Kidney (tissue), 14 donors: ENCODE results near the gene RND1. TPM values are rescaled to one million over a fixed set of nuclear protein-coding genes. Genes with fewer than 3 reads are reported as not detected.

ENCODE experiments used
- DNase-seq, 5 donors: peaks; one replicate each; pipeline ENCODE4 v3.0.0-alpha.2; 2013 to 2020
- FAIRE-seq: peaks from 2 replicates; lab custom pipeline; 2012; peaks lifted over from hg19 to GRCh38; lab: Jason Lieb, UNC
- H3K27ac ChIP-seq, 2 donors: one replicate each; pipeline ENCODE4 v1.7.0; 2013; ENCODE audit warnings: low read depth in 2 of 2, low read length in 2 of 2, inconsistent platforms in 1 of 2
- H3K27me3 ChIP-seq: one replicate; pipeline ENCODE4 v1.7.1; 2013; ENCODE audit warnings: low read length, inconsistent platforms; ENCODE audit not compliant: control insufficient read depth, insufficient read depth
- H3K36me3 ChIP-seq, 3 donors: one replicate each; pipeline versions ENCODE4 v1.7.0 to v1.7.1; 2013; ENCODE audit warnings: low read length in 3 of 3, control low read depth in 1 of 3, inconsistent platforms in 1 of 3; ENCODE audit not compliant: insufficient read depth in 3 of 3, control insufficient read depth in 2 of 3
- H3K4me1 ChIP-seq, 3 donors: one replicate each; pipeline versions ENCODE4 v1.7.0 to v1.7.1; 2013; ENCODE audit warnings: low read length in 3 of 3, inconsistent platforms in 1 of 3, low read depth in 1 of 3; ENCODE audit not compliant: control insufficient read depth in 2 of 3, insufficient read depth in 2 of 3
- H3K4me3 ChIP-seq, 3 donors: one replicate each; pipeline versions ENCODE4 v1.7.0 to v1.8.1; 2013; ENCODE audit warnings: low read length in 3 of 3, control low read depth in 1 of 3, inconsistent platforms in 1 of 3
- H3K9ac ChIP-seq, 3 donors: one replicate each; pipeline versions ENCODE4 v1.7.0 to v1.7.1; 2013; ENCODE audit warnings: low read length in 3 of 3, control low read depth in 1 of 3, inconsistent platforms in 1 of 3
- H3K9me3 ChIP-seq, 3 donors: one replicate each; pipeline versions ENCODE4 v1.7.0 to v1.7.1; 2013; ENCODE audit warnings: low read length in 3 of 3, control low read depth in 1 of 3, inconsistent platforms in 1 of 3; ENCODE audit not compliant: control insufficient read depth in 2 of 3, insufficient read depth in 1 of 3
- intact Hi-C: fragments of 100-400 bp; cut with DNase I; formaldehyde crosslinking; loops from one replicate; pipeline ENCODE4 v1.11.1; 2022
- polyA plus RNA-seq: library from polyadenylated mRNA; stranded (reverse); fragments of 350-450 nt; fragmentation: Illumina TruSeq; extraction: RNeasy Lipid Tissue Mini Kit (QIAGEN cat#74804); gene quantifications from one replicate; pipeline ENCODE4 v1.2.3, GENCODE V29; 2014; ENCODE audit warnings: low read depth, low replicate concordance; ENCODE audit not compliant: insufficient read depth
- total RNA-seq: library from RNA; stranded (reverse); fragmentation: NEBNext Ultra II Directional; extraction: Animal tissue kit (Norgen Biotek cat#: 25700); gene quantifications from one replicate; pipeline ENCODE4 v1.2.1, GENCODE V29; 2021
- TF ChIP-seq, protein P1 (sequence below): IDR thresholded peaks from 3 replicates; pipeline ENCODE4 v1.5.1; 2012; ENCODE audit warnings: mild to moderate bottlenecking, moderate library complexity, borderline replicate concordance; ENCODE audit not compliant: insufficient read depth; ENCODE audit errors: extremely low read depth
- donor health status: control.
- donor health status: control.
- donor health status: control.
- donor health status: control.
- donor health status: control.
- donor health status: DM: yes; HTN: yes; CAD: no.
- donor health status: Normal renal cell carcinoma (clear cell type).

The RND1 gene
- total and polyA plus RNA-seq, 2 donors from 2014 or later: 1.0 to 2.2 TPM

DNA sequence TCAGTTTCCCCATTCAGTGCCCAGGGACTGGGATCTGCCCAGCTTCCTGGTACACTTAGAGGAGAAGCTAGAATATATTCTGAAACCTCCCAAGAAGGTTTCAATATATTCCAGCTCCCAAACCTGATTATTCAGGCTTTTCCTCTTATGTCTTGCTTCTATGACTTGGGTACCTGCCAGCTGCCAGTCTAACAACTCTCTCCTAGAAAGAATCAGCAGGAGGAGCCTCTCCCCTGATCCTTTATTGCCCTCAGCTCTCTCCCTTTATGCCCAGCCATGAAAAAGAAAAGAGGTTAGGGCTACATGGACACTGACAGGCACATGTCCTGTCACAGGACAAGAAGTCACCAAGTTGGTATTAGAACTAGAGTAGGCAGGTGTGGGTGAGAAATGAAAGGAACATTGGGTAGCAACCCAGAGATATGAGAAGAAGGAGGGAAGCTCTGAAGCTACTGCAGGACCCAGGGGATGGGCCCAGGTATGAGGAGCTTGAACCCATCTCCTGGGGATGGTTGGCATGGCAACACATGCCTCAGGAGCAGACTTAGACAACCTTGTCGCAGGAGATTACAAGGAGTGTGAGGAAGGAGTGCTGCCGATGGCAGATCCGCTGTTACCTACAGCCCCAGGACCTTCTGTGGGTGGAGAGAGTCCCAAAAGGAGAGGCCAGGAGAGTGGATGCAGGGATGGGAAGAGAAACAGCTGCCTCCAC is 49.4 kb downstream of the RND1 start:
- FAIRE-seq (no peak), DNase-seq (peak in 2 of 5 donors; percentile 34 to 60)
- H3K9ac ChIP-seq: peak overlapping the region in 1 of 3 donors; percentile 31
- H3K27me3 ChIP-seq: no peaks in the 10 kb centered on the region
- TF ChIP-seq, protein P1, sequence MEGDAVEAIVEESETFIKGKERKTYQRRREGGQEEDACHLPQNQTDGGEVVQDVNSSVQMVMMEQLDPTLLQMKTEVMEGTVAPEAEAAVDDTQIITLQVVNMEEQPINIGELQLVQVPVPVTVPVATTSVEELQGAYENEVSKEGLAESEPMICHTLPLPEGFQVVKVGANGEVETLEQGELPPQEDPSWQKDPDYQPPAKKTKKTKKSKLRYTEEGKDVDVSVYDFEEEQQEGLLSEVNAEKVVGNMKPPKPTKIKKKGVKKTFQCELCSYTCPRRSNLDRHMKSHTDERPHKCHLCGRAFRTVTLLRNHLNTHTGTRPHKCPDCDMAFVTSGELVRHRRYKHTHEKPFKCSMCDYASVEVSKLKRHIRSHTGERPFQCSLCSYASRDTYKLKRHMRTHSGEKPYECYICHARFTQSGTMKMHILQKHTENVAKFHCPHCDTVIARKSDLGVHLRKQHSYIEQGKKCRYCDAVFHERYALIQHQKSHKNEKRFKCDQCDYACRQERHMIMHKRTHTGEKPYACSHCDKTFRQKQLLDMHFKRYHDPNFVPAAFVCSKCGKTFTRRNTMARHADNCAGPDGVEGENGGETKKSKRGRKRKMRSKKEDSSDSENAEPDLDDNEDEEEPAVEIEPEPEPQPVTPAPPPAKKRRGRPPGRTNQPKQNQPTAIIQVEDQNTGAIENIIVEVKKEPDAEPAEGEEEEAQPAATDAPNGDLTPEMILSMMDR: no peak
- no peaks in the 10 kb centered on the region for H3K36me3 ChIP-seq
- H3K4me1 ChIP-seq: peaks cover 0 to 25% (median 2%) of the 10 kb centered on the region in 3 donors
- peak overlapping the region in 2 of 3 donors; percentile 11 to 81 for H3K4me3 ChIP-seq
- intact Hi-C loops: no loop called here
- H3K27ac ChIP-seq: no peak overlapping the region
- H3K9me3 ChIP-seq: no peaks in the 10 kb centered on the region

DNA sequence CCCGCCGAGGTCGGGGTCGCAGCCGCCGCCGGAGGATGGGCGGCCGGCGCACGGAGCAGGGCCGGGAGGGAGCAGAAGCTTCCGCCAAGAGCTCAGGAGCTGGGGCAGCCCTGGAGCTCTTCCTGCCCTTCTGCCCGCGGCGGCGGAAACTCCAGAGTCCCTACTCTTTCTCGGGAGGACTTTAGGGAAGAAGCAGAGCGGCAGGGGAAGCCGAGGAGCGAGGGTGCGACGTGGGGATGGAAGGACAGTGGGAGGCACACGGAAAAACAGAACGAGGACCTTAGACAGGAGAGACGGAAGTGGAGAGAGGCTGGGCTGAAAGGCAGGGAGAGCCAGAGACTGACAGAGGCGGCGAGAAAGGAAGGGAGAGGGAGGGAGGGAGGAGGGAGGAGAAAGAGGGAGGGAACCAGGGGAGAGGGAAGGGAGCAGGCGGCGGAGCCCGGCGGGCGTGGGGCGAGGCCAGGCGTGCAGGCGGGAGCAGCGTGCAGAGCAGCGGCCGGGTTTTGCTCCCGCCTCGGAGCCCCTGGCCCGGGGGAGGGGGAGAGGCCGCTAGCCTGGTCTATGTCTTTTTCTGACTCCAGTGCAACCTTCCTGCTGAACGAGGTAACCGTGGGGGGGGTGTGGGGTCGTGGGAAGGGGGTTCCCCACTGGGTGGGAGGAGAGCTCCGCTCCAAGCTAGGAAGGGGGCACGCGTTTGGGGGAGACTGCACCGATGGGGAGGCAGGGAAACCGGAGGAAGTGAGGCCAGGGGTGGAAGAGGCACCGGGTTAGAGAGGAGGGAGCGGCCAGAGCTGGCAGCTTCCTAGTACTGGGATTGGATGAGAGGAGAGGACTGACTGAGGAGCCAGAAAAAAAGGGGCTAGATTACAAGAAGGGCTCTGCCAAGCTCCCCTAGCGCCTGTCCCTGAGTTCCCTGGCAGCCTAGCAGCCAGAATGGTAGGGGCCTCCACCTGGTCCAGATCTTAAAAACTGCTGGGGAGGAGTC is 50.3 kb downstream of the RND1 start:
- Histone ChIP-seq H3K9ac (peak overlapping the region; percentile 66 to 84 (median 76)), H3K4me3 (peak overlapping the region; percentile 79 to 82 (median 81)), H3K4me1 (peaks cover 0 to 29% (median 5%) of the 10 kb centered on the region in 3 donors), H3K27ac (peak overlapping the region; percentile 81 to 91), H3K9me3 (no peaks in the 10 kb centered on the region), H3K27me3 (no peaks in the 10 kb centered on the region), H3K36me3 (no peaks in the 10 kb centered on the region)
- TF ChIP-seq, protein P1: no peak
- FAIRE-seq: no peak
- intact Hi-C loops: no loop called here
- DNase-seq: peak; percentile 89 to 95 (median 93)

DNA sequence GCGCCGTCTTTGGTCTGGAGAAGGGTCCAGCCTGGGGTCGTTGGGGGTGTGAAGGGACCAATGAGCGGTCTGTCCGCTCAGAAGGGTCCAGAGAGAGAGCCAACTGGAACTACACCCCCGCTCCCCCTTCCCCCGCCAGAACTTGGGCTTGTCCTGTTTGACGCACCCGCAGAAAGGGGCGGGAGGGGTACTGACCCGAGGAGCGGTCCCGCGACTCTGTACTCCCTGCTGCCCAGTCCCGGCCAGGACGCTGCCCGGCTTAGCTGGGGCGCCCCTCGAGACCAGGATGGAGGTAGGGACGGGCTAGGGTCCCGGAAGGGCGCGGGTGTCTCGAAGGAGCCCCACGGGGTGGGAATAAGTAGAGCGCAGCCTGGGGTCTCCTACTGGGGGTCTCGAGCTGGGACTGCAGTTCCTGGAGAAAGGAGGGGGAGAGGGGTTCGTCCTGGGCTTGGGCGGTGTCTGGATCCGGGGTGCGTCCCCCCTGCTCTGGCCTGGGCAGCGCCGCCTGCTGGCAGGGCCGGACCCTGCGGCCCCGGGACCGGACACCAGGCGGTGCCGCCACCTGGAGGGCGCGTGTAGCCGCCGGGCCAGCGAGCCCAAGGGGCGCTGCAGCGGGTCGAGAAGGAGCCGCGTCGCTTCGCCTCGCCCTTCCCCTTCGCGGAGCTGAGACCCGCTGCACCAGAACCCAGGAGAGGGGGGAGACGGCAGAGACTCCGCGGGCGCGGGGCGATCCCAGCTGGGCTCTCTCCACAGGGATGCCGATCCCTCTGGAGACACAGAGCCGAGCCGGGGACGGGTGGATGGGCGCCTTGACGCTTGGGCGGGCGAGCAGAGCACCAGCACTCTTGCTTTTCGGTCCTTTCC is 51.2 kb downstream of the RND1 start:
- Histone ChIP-seq H3K4me1 (peaks cover 0 to 29% (median 5%) of the 10 kb centered on the region in 3 donors), H3K27ac (peak overlapping the region; percentile 81 to 91), H3K36me3 (no peaks in the 10 kb centered on the region), H3K9ac (peak overlapping the region; percentile 66 to 84 (median 76)), H3K9me3 (no peaks in the 10 kb centered on the region), H3K27me3 (no peaks in the 10 kb centered on the region), H3K4me3 (peak overlapping the region; percentile 79 to 82 (median 81))
- TF ChIP-seq, protein P1: peak; percentile 98
- peak; percentile 84 to 93 (median 91) for DNase-seq
- intact Hi-C loops: no loop called here
- FAIRE-seq: no peak
